ENCODE results near the gene MYOZ2.

GRCh38 chr4:119206178-119206577 is 70.5 kb downstream of the MYOZ2 start:
- TF ChIP-seq BACH2 (CRISPR knock-in tag; IDR thresholded peaks at IDR 0.05; ENCODE audit: borderline replicate concordance) (no peak), CSDC2 (CRISPR knock-in tag; IDR thresholded peaks at IDR 0.05) (no peak), ZNF8 (CRISPR knock-in tag; IDR thresholded peaks at IDR 0.05) (no peak)

Measured in SK-N-SH treated with all-trans-retinoic acid at 6 μM for 48 hours (cell line).